HFF-Myc (cell line): ENCODE data around the gene RNF144A.

Source experiments
- DNase-seq: peaks from one replicate; pipeline ENCODE4 v3.0.0-alpha.2; 2011; ENCODE audit warnings: low read depth; ENCODE audit errors: extremely low read depth
- H3K4me3 ChIP-seq: replicated peaks from 2 replicates; pipeline ENCODE4 v1.5.1; 2011; ENCODE audit warnings: low read depth, mild to moderate bottlenecking, control low read depth, low read length
- TF ChIP-seq, protein P1 (sequence below): IDR thresholded peaks from 2 replicates; pipeline ENCODE4 v1.5.1; 2012; ENCODE audit warnings: mild to moderate bottlenecking, low read depth, low read length, control low read depth; ENCODE audit errors: missing control alignments

The RNF144A gene

DNA sequence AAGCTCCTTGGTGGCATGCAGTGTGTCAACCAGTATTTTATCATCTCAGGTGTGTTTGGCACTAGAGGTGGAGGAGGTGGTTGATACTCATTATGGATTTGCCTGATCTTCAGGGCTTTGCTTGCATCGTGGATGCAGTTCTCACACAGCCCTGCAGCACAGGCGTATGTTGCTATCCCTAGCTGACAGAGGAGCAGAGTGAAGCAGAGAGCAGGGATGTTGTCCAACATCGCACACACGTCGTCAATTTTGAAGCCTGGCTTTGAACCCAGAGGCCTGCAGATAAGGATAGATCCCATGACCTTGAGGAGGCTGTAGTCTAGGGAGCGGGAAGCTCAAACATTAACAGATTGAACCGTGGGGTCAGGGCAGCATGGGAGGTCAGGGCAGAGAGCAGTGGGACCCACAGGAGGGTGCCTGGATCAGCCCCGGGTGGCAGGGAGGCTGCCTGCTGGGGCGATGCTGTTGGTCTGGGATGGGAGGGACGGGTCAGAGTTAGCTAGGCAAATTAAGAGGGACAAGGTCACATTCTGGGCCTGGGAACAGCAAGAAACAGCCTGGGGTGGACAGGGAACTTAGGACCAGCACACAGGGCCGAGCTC lies 4.2 kb downstream of the RNF144A start:
- DNase-seq: no peak
- H3K4me3 ChIP-seq: no peak overlapping the region
- TF ChIP-seq, protein P1, sequence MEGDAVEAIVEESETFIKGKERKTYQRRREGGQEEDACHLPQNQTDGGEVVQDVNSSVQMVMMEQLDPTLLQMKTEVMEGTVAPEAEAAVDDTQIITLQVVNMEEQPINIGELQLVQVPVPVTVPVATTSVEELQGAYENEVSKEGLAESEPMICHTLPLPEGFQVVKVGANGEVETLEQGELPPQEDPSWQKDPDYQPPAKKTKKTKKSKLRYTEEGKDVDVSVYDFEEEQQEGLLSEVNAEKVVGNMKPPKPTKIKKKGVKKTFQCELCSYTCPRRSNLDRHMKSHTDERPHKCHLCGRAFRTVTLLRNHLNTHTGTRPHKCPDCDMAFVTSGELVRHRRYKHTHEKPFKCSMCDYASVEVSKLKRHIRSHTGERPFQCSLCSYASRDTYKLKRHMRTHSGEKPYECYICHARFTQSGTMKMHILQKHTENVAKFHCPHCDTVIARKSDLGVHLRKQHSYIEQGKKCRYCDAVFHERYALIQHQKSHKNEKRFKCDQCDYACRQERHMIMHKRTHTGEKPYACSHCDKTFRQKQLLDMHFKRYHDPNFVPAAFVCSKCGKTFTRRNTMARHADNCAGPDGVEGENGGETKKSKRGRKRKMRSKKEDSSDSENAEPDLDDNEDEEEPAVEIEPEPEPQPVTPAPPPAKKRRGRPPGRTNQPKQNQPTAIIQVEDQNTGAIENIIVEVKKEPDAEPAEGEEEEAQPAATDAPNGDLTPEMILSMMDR: no peak

DNA sequence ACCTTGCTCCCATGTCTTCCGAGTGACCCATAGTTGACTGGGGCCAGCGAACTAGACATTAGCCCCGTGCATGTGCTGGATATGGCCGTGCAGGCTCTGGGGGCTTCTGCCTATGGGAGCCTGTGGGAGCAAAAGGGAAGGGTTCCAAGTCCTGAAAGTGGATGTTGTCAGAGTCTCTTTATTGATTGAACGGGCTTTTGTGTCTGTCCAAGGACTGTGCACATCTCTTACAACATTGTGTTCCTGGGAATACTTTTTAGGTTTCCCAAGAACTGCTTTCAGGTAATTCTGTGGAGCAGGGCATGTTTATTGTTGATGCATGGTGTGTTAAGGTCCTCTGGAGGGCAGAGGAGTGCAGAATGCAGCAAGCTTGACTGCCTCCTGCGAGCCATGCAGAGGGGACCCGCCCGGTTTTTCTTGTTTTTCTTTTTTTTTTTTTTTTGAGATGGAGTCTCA lies 5.0 kb downstream of the RNF144A start:
- no peak for DNase-seq
- TF ChIP-seq, protein P1: no peak
- no peak overlapping the region for H3K4me3 ChIP-seq

DNA sequence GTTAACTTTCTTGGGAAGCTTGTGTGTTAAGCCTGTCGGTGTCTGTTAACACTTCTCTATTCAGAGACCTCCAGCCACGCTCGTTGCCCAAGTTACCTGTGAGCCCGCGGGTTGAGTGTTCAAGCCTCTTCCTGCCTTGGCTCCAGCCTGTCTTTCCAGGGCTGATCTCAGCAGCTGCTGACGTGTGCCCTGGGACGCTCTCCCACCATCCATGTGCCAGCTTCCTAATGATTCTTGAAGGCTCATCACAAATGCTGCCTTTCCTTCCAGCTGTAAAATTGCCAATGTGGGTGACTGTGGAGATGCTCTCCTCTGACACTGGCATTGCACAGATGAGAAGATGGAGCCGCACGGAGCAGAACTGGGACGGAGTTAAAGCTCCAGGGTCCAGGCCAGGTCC lies 6.1 kb downstream of the RNF144A start:
- no peak for DNase-seq
- TF ChIP-seq, protein P1: no peak
- H3K4me3 ChIP-seq: no peak overlapping the region

DNA sequence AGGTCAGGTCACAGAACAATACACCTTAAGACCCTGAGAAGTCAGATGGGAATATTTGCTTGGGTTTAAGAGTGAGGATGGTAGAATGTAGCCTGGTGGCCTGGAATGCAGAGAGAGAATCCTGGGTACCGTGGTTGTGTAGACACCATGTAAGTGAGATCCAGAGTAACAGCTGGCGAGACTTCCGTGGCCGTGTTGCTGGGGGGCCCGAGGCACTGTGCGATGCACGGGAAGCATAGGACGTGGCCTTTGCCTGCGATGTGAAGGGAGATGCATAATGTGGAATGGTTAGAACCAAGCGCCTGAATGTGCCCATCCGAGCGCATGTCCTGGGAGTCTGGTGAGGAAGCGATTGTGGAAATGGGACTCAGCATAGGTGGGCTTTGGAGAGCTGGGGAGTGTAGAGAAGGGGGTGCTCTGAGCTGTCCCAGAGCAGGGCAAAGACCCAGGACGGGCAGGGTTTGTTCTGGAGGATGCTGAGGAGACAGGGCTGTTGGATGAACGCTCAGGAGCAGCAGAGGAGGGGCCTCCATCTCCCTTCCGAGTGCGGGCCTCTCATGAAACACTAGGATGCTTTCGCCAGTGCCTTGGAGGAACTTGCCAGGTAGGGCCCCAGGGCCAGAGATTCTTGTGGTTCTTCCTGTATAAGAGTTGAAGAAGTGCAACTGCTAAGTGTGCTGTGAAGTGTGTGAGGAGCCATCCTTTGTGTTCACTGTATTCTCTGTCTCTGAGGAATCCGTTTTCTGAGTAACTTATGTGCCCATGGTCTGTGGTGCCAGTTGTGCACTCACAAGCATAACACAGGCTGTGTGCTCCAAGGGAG lies 7.1 kb downstream of the RNF144A start:
- DNase-seq: no peak
- H3K4me3 ChIP-seq: no peak overlapping the region
- TF ChIP-seq, protein P1: no peak

DNA sequence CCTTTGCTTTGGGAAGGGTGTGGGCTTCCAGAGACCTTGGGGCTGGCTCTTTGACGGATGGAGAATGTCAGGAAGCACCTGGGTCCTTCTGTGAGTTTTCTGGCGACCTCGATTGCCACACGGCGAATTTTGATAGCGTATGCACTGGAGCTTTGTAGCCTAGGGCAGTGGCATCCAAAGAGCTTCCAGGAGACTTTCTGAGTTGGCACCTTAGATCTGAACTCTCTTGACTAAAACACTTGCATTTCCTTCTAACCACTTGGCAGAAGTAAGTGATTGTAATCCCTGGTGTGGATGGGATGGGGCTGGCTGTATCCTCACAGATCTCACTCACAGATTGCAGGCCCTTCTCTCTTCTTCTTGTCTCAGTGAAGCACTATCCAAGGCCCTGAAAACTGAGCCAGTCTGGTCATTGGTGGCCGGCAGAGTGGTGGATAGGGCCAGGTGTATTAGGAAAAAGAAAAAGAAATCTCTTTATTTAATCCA lies 7.8 kb downstream of the RNF144A start:
- H3K4me3 ChIP-seq: no peak overlapping the region
- TF ChIP-seq, protein P1: no peak
- no peak for DNase-seq

DNA sequence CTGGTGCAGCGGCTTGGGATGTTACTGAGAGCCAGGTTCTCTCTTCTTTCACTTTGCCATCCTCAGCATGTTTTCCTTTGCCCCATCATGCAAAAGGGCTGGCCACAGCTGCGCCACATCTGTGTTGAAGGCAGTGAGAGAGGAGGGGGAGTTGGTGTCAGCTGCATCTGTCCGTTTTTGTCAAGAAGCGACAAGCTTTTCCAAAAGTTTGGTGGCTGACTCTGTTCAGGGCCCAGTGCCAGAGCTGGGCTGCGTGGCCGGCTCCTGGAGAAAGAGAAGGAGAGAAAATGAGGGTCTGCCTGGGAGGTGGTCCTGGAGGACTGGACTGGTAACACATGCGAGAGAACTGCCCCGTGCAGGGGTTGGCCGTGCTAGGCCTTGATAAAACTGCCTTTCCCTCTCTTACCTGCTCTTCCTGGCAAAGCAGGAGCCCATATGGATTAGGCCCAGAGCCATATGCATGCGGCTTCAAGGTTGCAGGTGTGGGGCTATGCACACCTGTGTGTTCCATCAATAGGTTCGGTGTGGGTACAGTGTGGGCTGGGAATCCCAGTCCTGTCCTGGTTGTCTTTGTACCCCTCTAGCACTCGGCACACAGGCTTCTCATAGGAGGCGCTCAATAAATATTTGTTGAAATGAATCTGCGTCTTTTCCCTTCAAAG lies 9.0 kb downstream of the RNF144A start:
- TF ChIP-seq, protein P1: no peak
- H3K4me3 ChIP-seq: no peak overlapping the region
- DNase-seq: no peak
